ENCODE results near the gene CFAP58.

DNA sequence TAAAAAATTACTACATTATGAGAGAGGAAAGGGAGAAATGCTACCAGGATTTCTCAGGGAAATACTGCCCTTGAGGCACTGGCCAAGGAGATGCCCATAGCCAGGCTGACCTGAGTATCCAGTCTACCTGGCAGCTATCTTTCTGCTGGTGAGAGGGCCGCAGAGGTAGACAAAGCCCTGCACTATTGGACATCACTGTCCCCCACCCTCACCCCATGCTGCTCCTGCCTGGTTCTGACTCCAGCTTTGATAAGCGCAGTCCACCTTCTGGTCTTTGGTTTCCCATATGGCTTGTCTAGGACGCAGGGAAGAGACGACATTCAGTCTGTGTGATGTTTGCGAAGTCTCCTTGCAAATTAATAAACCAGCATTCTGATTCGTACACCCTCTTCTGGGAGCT lies 19.1 kb upstream of the CFAP58 start:
- TF ChIP-seq POLR2AphosphoS5 (IDR thresholded peaks at IDR 0.05; ENCODE audit: low read depth, low read length) = no peak
- TF ChIP-seq TAF1 (IDR thresholded peaks at IDR 0.05; ENCODE audit: borderline replicate concordance, insufficient read depth, low read length) = no peak
- TF ChIP-seq, protein P1, sequence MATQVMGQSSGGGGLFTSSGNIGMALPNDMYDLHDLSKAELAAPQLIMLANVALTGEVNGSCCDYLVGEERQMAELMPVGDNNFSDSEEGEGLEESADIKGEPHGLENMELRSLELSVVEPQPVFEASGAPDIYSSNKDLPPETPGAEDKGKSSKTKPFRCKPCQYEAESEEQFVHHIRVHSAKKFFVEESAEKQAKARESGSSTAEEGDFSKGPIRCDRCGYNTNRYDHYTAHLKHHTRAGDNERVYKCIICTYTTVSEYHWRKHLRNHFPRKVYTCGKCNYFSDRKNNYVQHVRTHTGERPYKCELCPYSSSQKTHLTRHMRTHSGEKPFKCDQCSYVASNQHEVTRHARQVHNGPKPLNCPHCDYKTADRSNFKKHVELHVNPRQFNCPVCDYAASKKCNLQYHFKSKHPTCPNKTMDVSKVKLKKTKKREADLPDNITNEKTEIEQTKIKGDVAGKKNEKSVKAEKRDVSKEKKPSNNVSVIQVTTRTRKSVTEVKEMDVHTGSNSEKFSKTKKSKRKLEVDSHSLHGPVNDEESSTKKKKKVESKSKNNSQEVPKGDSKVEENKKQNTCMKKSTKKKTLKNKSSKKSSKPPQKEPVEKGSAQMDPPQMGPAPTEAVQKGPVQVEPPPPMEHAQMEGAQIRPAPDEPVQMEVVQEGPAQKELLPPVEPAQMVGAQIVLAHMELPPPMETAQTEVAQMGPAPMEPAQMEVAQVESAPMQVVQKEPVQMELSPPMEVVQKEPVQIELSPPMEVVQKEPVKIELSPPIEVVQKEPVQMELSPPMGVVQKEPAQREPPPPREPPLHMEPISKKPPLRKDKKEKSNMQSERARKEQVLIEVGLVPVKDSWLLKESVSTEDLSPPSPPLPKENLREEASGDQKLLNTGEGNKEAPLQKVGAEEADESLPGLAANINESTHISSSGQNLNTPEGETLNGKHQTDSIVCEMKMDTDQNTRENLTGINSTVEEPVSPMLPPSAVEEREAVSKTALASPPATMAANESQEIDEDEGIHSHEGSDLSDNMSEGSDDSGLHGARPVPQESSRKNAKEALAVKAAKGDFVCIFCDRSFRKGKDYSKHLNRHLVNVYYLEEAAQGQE (IDR thresholded peaks at IDR 0.05; ENCODE audit: insufficient read depth in 1 of 2, low read depth in 2 of 2, low read length in 2 of 2) = no peak
- TF ChIP-seq SIN3A (IDR thresholded peaks at IDR 0.05; ENCODE audit: borderline replicate concordance, insufficient read depth, low read length) = no peak
